Thyroid gland (tissue), 4 donors: ENCODE results near the gene SBSN.

Experiments used
- CTCF ChIP-seq, 6 experiments: fragments of 200-600 bp in 3 of 6; fragments of 450-650 bp in 3 of 6; sonication (generic) in 3 of 6; IDR thresholded peaks; one replicate each; pipeline ENCODE4 v1.5.1; 2016 to 2019; ENCODE audit warnings: antibody characterized with exemption in 6 of 6, mild to moderate bottlenecking in 2 of 6, inconsistent platforms in 1 of 6, moderate library complexity in 1 of 6
- POLR2A ChIP-seq, 2 donors: fragments of 450-650 bp; IDR thresholded peaks; one replicate each; pipeline ENCODE4 v1.6.1; 2017; ENCODE audit warnings: antibody characterized with exemption in 2 of 2, mild to moderate bottlenecking in 2 of 2, moderate library complexity in 1 of 2

DNA sequence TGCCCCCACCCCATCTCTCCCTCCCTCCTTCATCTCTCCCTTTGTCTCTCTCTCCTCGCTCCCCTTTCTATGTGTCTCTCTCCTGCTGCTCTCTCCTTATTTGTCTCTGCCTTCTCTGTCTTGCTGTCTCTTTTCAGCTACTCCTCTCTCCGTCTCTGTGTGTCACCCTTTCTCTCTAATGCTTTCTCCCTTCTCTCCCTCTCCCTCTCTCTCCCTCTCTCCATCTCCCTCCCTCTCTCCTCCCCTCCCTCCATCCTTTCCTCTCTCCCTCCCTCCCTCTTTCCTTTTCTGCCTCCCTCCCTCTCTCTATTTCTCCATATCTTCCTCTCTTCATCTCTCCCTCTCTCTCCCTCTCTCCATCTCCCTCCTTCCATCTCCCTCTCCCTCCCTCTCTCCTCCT lies 34.7 kb upstream of the SBSN start:
- TF ChIP-seq CTCF (IDR thresholded peaks at IDR 0.05) (no peak), POLR2A (IDR thresholded peaks at IDR 0.05) (no peak)
